Measurements from ENCODE around the gene TCFL5. TPM values are rescaled to one million over a fixed set of nuclear protein-coding genes. Genes with fewer than 3 reads are reported as not detected.

TCFL5 gene
- total and polyA plus RNA-seq, 2 donors from 2014 or later: 6.1 to 11.5 TPM

DNA sequence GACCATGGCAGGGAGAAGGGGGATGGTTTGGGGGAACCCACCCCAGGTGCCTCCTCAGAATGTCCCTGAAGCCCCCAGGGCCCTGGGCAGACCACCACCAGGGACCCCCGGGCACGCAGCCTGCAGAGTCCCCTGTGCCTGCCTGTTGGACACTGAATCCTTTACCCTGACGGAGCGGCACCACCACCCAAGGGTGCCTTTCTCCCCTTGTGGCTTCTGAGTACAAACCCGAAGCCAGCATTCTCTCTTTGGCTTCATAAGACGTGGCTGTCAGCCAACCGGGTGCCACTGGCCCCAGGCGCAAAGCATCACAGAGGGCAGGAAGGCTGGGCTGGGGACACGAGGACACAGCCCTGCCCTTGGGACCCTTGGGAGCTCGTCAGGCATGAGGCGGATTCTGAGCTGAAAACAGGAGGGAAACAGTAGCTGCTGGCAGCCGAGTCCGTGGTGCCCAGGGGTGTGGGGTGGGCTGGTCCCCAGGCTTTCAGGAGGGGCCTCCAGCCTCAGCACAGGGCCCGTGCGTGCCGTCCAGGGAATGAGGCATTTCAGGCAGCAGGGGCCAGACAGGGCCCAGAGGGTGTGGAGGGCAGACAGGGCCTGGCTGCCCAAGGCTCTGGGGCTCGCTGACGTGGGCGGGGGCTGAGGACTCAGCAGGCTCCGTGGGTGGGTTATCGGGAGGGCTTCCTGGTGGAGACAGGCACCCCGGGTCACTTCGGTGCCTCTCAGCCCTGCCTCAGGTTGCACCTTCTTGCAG lies 41.2 kb downstream of the TCFL5 start:
- H3K4me1 ChIP-seq (ENCODE audit: control insufficient read depth in 2 of 3, insufficient read depth in 2 of 3, low read depth in 1 of 3, low read length in 3 of 3): peaks cover 0 to 18% (median 0%) of the 10 kb centered on the region in 3 donors
- no peaks in the 10 kb centered on the region for H3K36me3 ChIP-seq (ENCODE audit: control insufficient read depth in 2 of 3, insufficient read depth in 3 of 3, low read length in 3 of 3)
- FAIRE-seq: no peak
- H3K9ac ChIP-seq (ENCODE audit: low read length in 3 of 3): no peak overlapping the region
- DNase-seq: no peak
- no peak overlapping the region for H3K4me3 ChIP-seq (ENCODE audit: low read length in 3 of 3)
- TF ChIP-seq, protein P1, sequence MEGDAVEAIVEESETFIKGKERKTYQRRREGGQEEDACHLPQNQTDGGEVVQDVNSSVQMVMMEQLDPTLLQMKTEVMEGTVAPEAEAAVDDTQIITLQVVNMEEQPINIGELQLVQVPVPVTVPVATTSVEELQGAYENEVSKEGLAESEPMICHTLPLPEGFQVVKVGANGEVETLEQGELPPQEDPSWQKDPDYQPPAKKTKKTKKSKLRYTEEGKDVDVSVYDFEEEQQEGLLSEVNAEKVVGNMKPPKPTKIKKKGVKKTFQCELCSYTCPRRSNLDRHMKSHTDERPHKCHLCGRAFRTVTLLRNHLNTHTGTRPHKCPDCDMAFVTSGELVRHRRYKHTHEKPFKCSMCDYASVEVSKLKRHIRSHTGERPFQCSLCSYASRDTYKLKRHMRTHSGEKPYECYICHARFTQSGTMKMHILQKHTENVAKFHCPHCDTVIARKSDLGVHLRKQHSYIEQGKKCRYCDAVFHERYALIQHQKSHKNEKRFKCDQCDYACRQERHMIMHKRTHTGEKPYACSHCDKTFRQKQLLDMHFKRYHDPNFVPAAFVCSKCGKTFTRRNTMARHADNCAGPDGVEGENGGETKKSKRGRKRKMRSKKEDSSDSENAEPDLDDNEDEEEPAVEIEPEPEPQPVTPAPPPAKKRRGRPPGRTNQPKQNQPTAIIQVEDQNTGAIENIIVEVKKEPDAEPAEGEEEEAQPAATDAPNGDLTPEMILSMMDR (IDR thresholded peaks at IDR 0.05; ENCODE audit: borderline replicate concordance, extremely low read depth, insufficient read depth): no peak
- no peaks in the 10 kb centered on the region for H3K9me3 ChIP-seq (ENCODE audit: control insufficient read depth in 2 of 3, insufficient read depth in 1 of 3, low read length in 3 of 3)
- intact Hi-C loops (cut with DNase I): no loop called here
- H3K27me3 ChIP-seq (ENCODE audit: control insufficient read depth, insufficient read depth, low read length): peaks cover 4% of the 10 kb centered on the region
- H3K27ac ChIP-seq (ENCODE audit: low read depth in 2 of 2, low read length in 2 of 2): no peak overlapping the region

DNA sequence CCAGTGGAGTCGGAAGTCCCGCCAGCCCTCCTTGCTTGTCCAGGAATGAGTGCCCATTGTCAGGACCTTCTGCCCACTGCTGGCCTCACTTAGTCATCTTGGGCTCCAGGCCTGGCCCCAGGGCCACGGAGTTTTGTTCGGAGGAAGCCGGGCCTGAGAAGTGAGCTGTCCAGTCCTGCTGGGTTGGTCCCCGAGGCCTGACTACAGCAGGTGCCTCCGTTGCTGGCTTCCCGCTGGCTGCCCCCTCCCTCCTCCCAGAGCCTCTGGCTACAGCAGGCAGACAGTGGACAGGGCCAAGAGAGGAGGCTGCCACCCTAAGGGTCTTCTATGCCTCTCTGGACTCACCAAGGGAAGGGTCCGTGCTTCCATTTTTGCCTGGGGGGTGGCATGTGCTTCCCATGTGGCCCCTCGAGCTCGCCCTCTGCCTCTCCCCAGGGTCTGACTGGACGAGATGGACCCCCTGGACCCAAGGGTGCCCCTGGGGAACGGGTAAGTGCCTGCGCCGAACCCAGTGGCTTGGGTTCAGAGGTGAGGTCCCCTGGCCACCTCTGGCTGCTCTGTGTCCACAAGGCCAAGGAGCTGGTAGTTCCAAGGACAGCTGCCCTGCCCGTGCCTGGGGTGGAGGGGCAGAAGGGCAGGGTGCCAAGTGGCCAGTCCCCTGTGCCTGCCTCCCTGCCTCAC lies 42.0 kb downstream of the TCFL5 start:
- no peaks in the 10 kb centered on the region for H3K9me3 ChIP-seq (ENCODE audit: control insufficient read depth in 2 of 3, insufficient read depth in 1 of 3, low read length in 3 of 3)
- H3K4me3 ChIP-seq (ENCODE audit: low read length in 3 of 3): no peak overlapping the region
- H3K27me3 ChIP-seq (ENCODE audit: control insufficient read depth, insufficient read depth, low read length): peaks cover 4% of the 10 kb centered on the region
- FAIRE-seq (no peak), DNase-seq (no peak)
- peaks cover 0 to 18% (median 0%) of the 10 kb centered on the region in 3 donors for H3K4me1 ChIP-seq (ENCODE audit: control insufficient read depth in 2 of 3, insufficient read depth in 2 of 3, low read depth in 1 of 3, low read length in 3 of 3)
- TF ChIP-seq, protein P1 (IDR thresholded peaks at IDR 0.05; ENCODE audit: borderline replicate concordance, extremely low read depth, insufficient read depth): no peak
- no peak overlapping the region for H3K9ac ChIP-seq (ENCODE audit: low read length in 3 of 3)
- no peak overlapping the region for H3K27ac ChIP-seq (ENCODE audit: low read depth in 2 of 2, low read length in 2 of 2)
- H3K36me3 ChIP-seq (ENCODE audit: control insufficient read depth in 2 of 3, insufficient read depth in 3 of 3, low read length in 3 of 3): no peaks in the 10 kb centered on the region
- intact Hi-C loops (cut with DNase I): no loop called here

DNA sequence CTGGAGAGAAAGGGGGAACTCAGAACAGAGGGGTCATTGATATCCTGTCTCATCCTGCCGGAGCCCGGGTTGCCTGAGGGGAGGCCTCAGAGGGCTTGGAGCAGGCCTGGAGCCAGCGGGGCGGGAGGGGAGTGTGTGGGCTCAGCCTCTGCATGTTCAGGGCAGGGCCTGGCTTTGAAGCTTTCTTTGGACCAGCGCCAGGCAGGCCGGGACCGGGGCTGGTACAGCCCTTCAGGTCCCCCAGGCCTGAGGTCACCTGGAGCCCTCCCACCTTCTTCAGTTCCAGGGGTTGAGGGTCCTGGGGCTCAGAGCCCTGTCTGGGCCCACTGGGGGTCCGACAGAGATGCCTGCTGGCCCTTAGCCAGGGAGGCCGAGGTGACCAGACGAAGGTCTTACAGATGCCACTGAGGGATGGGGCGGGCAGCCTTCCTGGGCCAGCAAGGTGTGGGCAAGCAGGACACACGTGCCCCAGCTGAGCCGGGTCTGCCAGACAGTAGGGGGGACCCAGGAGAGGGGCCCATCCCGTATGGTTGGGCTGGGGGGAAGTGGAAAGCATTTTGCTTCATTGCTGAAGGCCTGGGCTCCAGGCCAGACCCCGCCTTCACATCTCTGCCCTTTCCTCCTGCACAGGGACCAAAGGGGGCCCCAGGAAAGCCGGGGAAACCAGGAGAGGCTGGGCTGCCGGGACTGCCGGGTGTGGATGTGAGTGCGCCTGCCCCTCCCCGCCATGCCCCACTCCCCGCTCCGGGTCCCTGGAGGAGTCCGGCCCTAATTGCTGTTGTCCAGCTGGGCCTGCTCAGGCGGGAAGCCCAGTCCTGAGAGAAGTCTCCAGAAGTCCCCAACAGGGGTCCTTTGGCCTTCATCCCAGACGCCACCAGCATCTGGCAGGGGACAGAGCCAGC lies 42.8 kb downstream of the TCFL5 start:
- no peaks in the 10 kb centered on the region for H3K9me3 ChIP-seq (ENCODE audit: control insufficient read depth in 2 of 3, insufficient read depth in 1 of 3, low read length in 3 of 3)
- intact Hi-C loops (cut with DNase I): no loop called here
- TF ChIP-seq, protein P1 (IDR thresholded peaks at IDR 0.05; ENCODE audit: borderline replicate concordance, extremely low read depth, insufficient read depth): no peak
- H3K36me3 ChIP-seq (ENCODE audit: control insufficient read depth in 2 of 3, insufficient read depth in 3 of 3, low read length in 3 of 3): no peaks in the 10 kb centered on the region
- H3K27me3 ChIP-seq (ENCODE audit: control insufficient read depth, insufficient read depth, low read length): peaks cover 4% of the 10 kb centered on the region
- no peak overlapping the region for H3K9ac ChIP-seq (ENCODE audit: low read length in 3 of 3)
- H3K4me3 ChIP-seq (ENCODE audit: low read length in 3 of 3): no peak overlapping the region
- H3K27ac ChIP-seq (ENCODE audit: low read depth in 2 of 2, low read length in 2 of 2): no peak overlapping the region
- peaks cover 0 to 14% (median 0%) of the 10 kb centered on the region in 3 donors for H3K4me1 ChIP-seq (ENCODE audit: control insufficient read depth in 2 of 3, insufficient read depth in 2 of 3, low read depth in 1 of 3, low read length in 3 of 3)
- DNase-seq (peak; percentile 77 to 93 (median 82)), FAIRE-seq (no peak)
